Neural crest cell (in vitro differentiated cells): ENCODE results near the gene CDK2. TPM values are rescaled to one million over a fixed set of nuclear protein-coding genes. Genes with fewer than 3 reads are reported as not detected.
A peak's percentile ranks its signal among the peaks of the same experiment; 100 is the strongest.
"Not testable (repeated sequence)": the region's sequence is repeated elsewhere in the genome, so short reads cannot be mapped to it uniquely, and the experiment has no call there.

Source experiments
- DNase-seq: peaks from one replicate; pipeline ENCODE4 v3.0.0; 2021; ENCODE audit warnings: low read depth, mixed read lengths, low spot score
- H3K27ac Mint-ChIP-seq: one replicate; pipeline ENCODE4 v1.8.0; 2021; ENCODE audit warnings: mild to moderate bottlenecking, mixed read lengths; ENCODE audit not compliant: unreplicated experiment
- H3K27me3 Mint-ChIP-seq: 2 replicates; pipeline ENCODE4 v1.8.0; 2021; ENCODE audit warnings: low read depth, mild to moderate bottlenecking, mixed read lengths
- H3K36me3 Mint-ChIP-seq: 2 replicates; pipeline ENCODE4 v1.8.0; 2021; ENCODE audit warnings: low read depth, mild to moderate bottlenecking, mixed read lengths
- H3K4me1 Mint-ChIP-seq: 2 replicates; pipeline ENCODE4 v1.8.0; 2021; ENCODE audit warnings: mixed read lengths
- H3K4me3 Mint-ChIP-seq: one replicate; pipeline ENCODE4 v1.8.0; 2021; ENCODE audit warnings: mild to moderate bottlenecking, mixed read lengths
- H3K9me3 Mint-ChIP-seq: 2 replicates; pipeline ENCODE4 v1.8.0; 2021; ENCODE audit warnings: mixed read lengths
- CTCF ChIP-seq: fragments of 200-600 bp; sonication (generic); conservative IDR thresholded peaks from 2 replicates; pipeline ENCODE4 v1.5.0; 2021; ENCODE audit warnings: antibody characterized with exemption, mild to moderate bottlenecking
- long read RNA-seq: library from polyadenylated mRNA; unstranded; transcript quantifications from one replicate; pipeline ENCODE4 v2.0.0, GENCODE V29; 2020
- total RNA-seq: library from RNA; stranded (reverse); gene quantifications from 2 replicates; pipeline ENCODE4 v1.2.1, GENCODE V29; 2021

Gene CDK2
- 125 TPM in 2 replicates for total RNA-seq
- long read RNA-seq, transcript CDK2-201 (7 exons, 2,296 nt) = major isoform, 52 of 71 reads
- long read RNA-seq, transcript CDK2-208 (6 exons, 2,598 nt) = minor isoform, 6 of 71 reads
- long read RNA-seq, partial matches to known transcripts = 7 of 71 reads
- long read RNA-seq, other reads (novel, unspliced or antisense) = 3 of 71 reads

- Mint-ChIP-seq H3K27ac (peak within 1 kb of the TSS; percentile 70), H3K36me3 (peaks cover 11% of the 10 kb centered on the region), H3K4me1 (peaks cover 54% of the 10 kb centered on the region), H3K27me3 (no peaks in the 10 kb centered on the region), H3K9me3 (no peaks in the 10 kb centered on the region), H3K4me3 (peak within 1 kb of the TSS; percentile 95)
- no peak for TF ChIP-seq CTCF
- peak; percentile 91 for DNase-seq
Measured at GRCh38 chr12:55966408-55967281, at the start of gene CDK2. TSS of gene CDK2 (plus strand) at chr12:55966830. CDS start at chr12:55967009, 179 bp downstream.

DNA sequence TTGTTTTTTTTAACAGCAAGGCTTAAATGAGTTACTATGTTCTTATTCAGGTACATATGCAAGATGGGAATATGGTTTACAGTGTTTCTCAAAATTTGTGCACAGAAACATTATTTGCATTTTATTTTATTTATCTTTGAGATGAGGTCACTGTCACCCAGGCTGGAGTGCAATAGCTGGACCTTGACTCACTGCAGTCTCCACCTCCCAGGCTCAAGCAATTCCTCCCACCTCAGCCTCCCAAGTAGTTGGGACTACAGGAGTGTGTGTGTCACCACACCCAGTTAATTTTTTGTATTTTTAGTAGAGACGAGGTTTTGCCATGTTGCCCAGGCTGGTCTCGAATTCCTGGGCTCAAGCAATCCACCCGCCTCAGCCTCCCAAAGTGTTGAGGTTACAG lies 47.6 kb upstream of the CDK2 start:
- not testable (repeated sequence) for H3K4me3 Mint-ChIP-seq, H3K4me1 Mint-ChIP-seq, H3K27me3 Mint-ChIP-seq, H3K27ac Mint-ChIP-seq, H3K36me3 Mint-ChIP-seq, H3K9me3 Mint-ChIP-seq, DNase-seq

DNA sequence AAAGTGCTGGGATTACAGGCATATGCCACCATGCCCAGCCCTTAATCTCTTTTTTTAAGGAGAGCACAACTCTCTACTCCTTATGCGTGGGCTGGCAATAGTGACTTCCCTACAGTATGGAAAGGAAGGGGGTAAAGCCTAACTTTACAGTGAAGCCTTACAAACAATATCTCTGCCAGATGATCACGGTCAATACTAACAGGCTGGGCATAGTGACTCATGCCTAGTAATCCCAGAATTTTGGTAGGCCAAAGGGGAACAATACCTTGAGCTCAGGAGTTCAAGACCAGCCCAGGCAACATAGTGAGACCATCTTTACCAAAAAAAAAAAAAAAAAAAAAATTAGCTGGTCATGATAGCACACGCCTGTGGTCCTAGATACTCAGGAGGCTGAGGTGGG lies 44.5 kb upstream of the CDK2 start:
- Mint-ChIP-seq H3K4me1 (peaks cover 25% of the 10 kb centered on the region), H3K27me3 (no peaks in the 10 kb centered on the region), H3K27ac (no peak overlapping the region), H3K36me3 (no peaks in the 10 kb centered on the region), H3K4me3 (no peak overlapping the region), H3K9me3 (no peaks in the 10 kb centered on the region)
- no peak for TF ChIP-seq CTCF
- DNase-seq = no peak

DNA sequence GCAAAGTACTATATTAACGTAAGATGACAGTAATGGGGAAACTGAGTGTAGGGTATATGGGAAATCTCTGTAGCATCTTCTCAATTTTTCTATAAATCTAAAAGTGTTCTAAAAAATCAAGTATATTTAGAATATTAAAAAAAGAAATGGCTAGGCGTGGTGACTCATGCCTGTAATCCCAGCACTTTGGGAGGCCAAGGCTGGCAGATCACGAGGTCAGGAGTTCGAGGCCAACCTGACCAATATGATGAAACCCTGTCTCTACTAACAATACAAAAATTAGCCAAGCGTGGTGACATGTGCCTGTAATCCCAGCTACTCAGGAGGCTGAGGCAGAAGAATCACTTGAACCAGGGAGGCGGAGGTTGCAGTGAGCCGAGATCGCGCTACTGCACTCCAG lies 43.0 kb upstream of the CDK2 start:
- Mint-ChIP-seq H3K4me1 (peaks cover 33% of the 10 kb centered on the region), H3K4me3 (peak overlapping the region; percentile 35)
- DNase-seq, H3K36me3 Mint-ChIP-seq, H3K9me3 Mint-ChIP-seq, H3K27me3 Mint-ChIP-seq, H3K27ac Mint-ChIP-seq: not testable (repeated sequence)

DNA sequence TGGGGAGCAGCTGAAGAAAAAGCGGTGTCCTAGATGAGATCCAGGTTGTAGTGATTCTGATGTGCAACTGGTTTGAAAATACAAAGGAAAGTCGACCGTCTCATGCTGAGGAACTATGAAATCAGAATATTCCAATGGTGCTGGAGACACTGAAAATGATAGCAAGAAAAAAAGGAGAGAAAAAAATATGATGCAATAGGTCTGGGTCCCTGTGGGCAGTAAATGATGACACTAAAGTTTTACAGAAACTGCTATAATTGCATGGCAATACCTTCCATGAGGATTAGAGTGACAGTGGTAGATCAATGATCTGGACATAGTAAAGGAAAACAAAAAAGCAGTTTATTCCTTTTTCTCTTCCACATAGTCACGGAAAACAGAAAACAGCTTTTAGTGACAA lies 41.3 kb upstream of the CDK2 start:
- no peak overlapping the region for H3K27ac Mint-ChIP-seq

More for the DNA sequence above, 41.3 kb upstream of the CDK2 start:
- H3K9me3 Mint-ChIP-seq = no peaks in the 10 kb centered on the region
- DNase-seq = no peak
- no peaks in the 10 kb centered on the region for H3K27me3 Mint-ChIP-seq
- no peaks in the 10 kb centered on the region for H3K36me3 Mint-ChIP-seq
- no peak for TF ChIP-seq CTCF
- H3K4me3 Mint-ChIP-seq = peak overlapping the region; percentile 96
- peaks cover 46% of the 10 kb centered on the region for H3K4me1 Mint-ChIP-seq
